ENCODE results near the gene OR10G8.

The OR10G8 gene

GRCh38 chr11:124070915-124071622, 44.5 kb downstream of the OR10G8 start:
- H3K4me3 Mint-ChIP-seq = peak overlapping the region; percentile 61

GRCh38 chr11:124071623-124071948, 45.0 kb downstream of the OR10G8 start:
- no peaks in the 10 kb centered on the region for H3K36me3 Mint-ChIP-seq (ENCODE audit: low read depth)

More at GRCh38 chr11:124070915-124071622, 44.5 kb downstream of the OR10G8 start:
- peak overlapping the region; percentile 84 for H3K27ac Mint-ChIP-seq
- peaks cover 28% of the 10 kb centered on the region for H3K4me1 Mint-ChIP-seq
- ATAC-seq (peak; percentile 39), DNase-seq (peak; percentile 72)
- H3K27me3 Mint-ChIP-seq = peaks cover 44% of the 10 kb centered on the region
- no peaks in the 10 kb centered on the region for H3K36me3 Mint-ChIP-seq (ENCODE audit: low read depth)
- H3K9me3 Mint-ChIP-seq = no peaks in the 10 kb centered on the region

GRCh38 chr11:124072147-124072546, 45.5 kb downstream of the OR10G8 start:
- H3K27me3 Mint-ChIP-seq = peaks cover 42% of the 10 kb centered on the region
- H3K9me3 Mint-ChIP-seq = no peaks in the 10 kb centered on the region

More at GRCh38 chr11:124071623-124071948, 45.0 kb downstream of the OR10G8 start:
- H3K4me1 Mint-ChIP-seq = peaks cover 28% of the 10 kb centered on the region
- ATAC-seq = no peak
- H3K9me3 Mint-ChIP-seq = no peaks in the 10 kb centered on the region
- H3K27ac Mint-ChIP-seq = no peak overlapping the region
- no peak for DNase-seq
- no peak overlapping the region for H3K4me3 Mint-ChIP-seq
- H3K27me3 Mint-ChIP-seq = peaks cover 42% of the 10 kb centered on the region

GRCh38 chr11:124074554-124074953, 48.0 kb downstream of the OR10G8 start:
- no peak overlapping the region for H3K4me3 Mint-ChIP-seq
- no peak for ATAC-seq
- no peaks in the 10 kb centered on the region for H3K9me3 Mint-ChIP-seq
- DNase-seq = no peak
- H3K27me3 Mint-ChIP-seq = peaks cover 33% of the 10 kb centered on the region
- no peaks in the 10 kb centered on the region for H3K36me3 Mint-ChIP-seq (ENCODE audit: low read depth)
- no peak overlapping the region for H3K27ac Mint-ChIP-seq
- peaks cover 18% of the 10 kb centered on the region for H3K4me1 Mint-ChIP-seq

More at GRCh38 chr11:124072147-124072546, 45.5 kb downstream of the OR10G8 start:
- Mint-ChIP-seq H3K4me3 (no peak overlapping the region), H3K27ac (no peak overlapping the region), H3K36me3 (ENCODE audit: low read depth) (no peaks in the 10 kb centered on the region), H3K4me1 (peaks cover 28% of the 10 kb centered on the region)
- no peak for ATAC-seq
- no peak for DNase-seq

- peaks cover 36% of the 10 kb centered on the region for H3K27me3 Mint-ChIP-seq
- H3K36me3 Mint-ChIP-seq (ENCODE audit: low read depth) = no peaks in the 10 kb centered on the region
- H3K27ac Mint-ChIP-seq = no peak overlapping the region
- DNase-seq (no peak), ATAC-seq (no peak)
- H3K4me1 Mint-ChIP-seq = peaks cover 9% of the 10 kb centered on the region
- no peaks in the 10 kb centered on the region for H3K9me3 Mint-ChIP-seq
- H3K4me3 Mint-ChIP-seq = no peak overlapping the region
These were observed 48.9 kb downstream of the OR10G8 start for GRCh38 chr11:124075492-124075840.

DNA sequence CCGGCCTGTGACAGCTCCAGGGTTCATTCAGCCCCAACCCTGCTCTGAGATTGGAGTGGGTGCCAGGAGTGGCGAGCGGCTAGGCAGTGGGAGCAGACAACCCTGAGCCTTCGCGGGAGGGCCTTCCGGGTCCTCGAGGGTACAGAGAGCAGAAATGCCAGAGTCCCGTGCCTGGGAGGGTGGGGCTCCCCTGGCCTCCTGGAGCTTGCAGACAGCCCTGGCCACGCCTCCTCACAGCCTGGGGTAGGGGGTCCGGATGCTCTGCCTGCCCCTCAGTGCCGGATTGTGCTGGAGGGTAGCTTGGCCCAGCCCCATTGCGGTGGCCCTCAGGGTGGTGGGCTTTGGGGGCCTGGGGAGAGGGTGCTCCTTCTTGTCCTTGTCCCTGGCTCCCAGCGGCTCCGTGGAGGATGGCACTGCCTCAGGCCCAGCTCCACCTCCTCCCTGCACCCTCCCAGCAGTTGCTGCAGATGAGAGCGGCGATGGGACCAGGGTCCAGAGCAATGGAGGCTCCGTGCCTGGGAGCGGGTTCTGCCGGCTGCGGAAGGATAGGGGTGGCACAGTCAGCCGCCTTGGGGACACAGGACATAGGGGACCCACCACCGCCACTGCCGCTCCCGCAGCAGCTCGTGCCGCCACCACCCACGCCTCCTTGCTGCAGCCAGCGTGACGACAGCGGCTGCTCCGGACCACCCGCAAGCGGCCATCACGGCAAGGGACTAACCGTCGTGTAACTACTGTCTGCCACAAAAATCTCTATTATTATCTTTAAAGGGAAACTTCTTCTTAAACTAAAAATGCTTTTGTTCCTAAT, 49.4 kb downstream of the OR10G8 start:
- Mint-ChIP-seq H3K9me3 (no peaks in the 10 kb centered on the region), H3K4me1 (peaks cover 4% of the 10 kb centered on the region), H3K27ac (no peak overlapping the region), H3K27me3 (peaks cover 34% of the 10 kb centered on the region), H3K36me3 (ENCODE audit: low read depth) (no peaks in the 10 kb centered on the region), H3K4me3 (peak overlapping the region; percentile 48)
- peak; percentile 50 for ATAC-seq
- peak; percentile 30 for DNase-seq

GRCh38 chr11:124077266-124077665, 50.7 kb downstream of the OR10G8 start:
- Mint-ChIP-seq H3K36me3 (ENCODE audit: low read depth) (no peaks in the 10 kb centered on the region), H3K9me3 (no peaks in the 10 kb centered on the region), H3K4me3 (no peak overlapping the region), H3K4me1 (no peaks in the 10 kb centered on the region), H3K27ac (no peak overlapping the region), H3K27me3 (peaks cover 36% of the 10 kb centered on the region)
- no peak for DNase-seq
- ATAC-seq = no peak

GRCh38 chr11:124078591-124078990, 52.0 kb downstream of the OR10G8 start:
- no peak for ATAC-seq
- DNase-seq = no peak
- Mint-ChIP-seq H3K4me1 (no peaks in the 10 kb centered on the region), H3K9me3 (no peaks in the 10 kb centered on the region), H3K4me3 (no peak overlapping the region), H3K27ac (no peak overlapping the region), H3K36me3 (ENCODE audit: low read depth) (no peaks in the 10 kb centered on the region), H3K27me3 (peaks cover 38% of the 10 kb centered on the region)

DNA sequence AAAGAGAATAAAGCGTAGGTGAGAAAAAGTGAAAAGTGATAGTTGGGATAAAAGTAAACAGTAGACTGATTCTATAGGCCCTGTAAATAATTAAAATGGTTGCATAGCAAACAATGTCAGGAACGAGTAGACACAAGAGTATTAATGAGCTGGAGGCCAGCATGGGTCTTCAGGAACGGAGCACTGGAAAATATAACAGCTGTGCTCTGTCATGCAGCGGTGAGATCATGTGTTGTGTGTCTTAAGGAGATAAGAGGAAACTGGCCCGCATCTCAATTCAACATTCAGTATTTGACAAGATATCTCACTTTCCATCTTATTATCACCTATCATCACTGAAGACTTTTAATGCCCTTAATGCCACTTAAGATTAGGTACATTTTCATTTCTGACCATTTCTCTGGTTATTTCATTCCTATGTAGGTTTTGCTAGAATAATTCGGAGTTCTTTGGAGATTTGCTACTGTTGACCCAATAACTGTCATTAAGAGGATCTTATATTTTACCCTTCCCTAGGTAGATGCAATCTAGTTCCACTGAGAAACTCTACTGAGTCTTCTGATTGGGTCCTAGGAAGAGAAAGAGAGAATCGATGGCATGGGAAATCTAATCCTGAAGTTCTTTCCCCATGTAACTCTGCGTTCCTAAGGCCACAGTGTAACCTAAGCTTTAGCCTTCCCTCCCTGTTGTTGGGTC, 53.2 kb downstream of the OR10G8 start:
- H3K4me3 Mint-ChIP-seq = no peak overlapping the region
- H3K27ac Mint-ChIP-seq = no peak overlapping the region
- DNase-seq (no peak), ATAC-seq (no peak)
- H3K9me3 Mint-ChIP-seq = no peaks in the 10 kb centered on the region
- no peaks in the 10 kb centered on the region for H3K4me1 Mint-ChIP-seq
- H3K36me3 Mint-ChIP-seq (ENCODE audit: low read depth) = no peaks in the 10 kb centered on the region
- H3K27me3 Mint-ChIP-seq = peaks cover 39% of the 10 kb centered on the region

Data from activated naive CD8-positive, alpha-beta T cell treated with anti-CD3 and anti-CD28 coated beads, Interleukin-2, amount 50 U/mL, for 24 hours (primary cell).